ENCODE measurements around the gene CCDC85C.
A peak's percentile ranks its signal among the peaks of the same experiment; 100 is the strongest.

GRCh38 chr14:99475179-99475578, 128.8 kb downstream of the CCDC85C start:
- TF ChIP-seq ZBTB33 (IDR thresholded peaks at IDR 0.05), result no peak
- TF ChIP-seq CTCF (IDR thresholded peaks at IDR 0.05; ENCODE audit: low read depth, low read length, missing input control), result peak; percentile 21
- no peak for TF ChIP-seq TAF1 (conservative IDR thresholded peaks at IDR 0.05)
- peak in 1 of 2 donors; percentile 30 for TF ChIP-seq RAD21 (IDR thresholded peaks at IDR 0.05)
- no peak for TF ChIP-seq GABPA (IDR thresholded peaks at IDR 0.05 in 1 of 2, conservative IDR thresholded peaks at IDR 0.05 in 1 of 2)
- TF ChIP-seq REST (IDR thresholded peaks at IDR 0.05), result no peak
- TF ChIP-seq MAX (IDR thresholded peaks at IDR 0.05), result no peak

Data from liver (tissue), 3 donors.